ENCODE measurements around the gene DUT.

Gene DUT

DNA sequence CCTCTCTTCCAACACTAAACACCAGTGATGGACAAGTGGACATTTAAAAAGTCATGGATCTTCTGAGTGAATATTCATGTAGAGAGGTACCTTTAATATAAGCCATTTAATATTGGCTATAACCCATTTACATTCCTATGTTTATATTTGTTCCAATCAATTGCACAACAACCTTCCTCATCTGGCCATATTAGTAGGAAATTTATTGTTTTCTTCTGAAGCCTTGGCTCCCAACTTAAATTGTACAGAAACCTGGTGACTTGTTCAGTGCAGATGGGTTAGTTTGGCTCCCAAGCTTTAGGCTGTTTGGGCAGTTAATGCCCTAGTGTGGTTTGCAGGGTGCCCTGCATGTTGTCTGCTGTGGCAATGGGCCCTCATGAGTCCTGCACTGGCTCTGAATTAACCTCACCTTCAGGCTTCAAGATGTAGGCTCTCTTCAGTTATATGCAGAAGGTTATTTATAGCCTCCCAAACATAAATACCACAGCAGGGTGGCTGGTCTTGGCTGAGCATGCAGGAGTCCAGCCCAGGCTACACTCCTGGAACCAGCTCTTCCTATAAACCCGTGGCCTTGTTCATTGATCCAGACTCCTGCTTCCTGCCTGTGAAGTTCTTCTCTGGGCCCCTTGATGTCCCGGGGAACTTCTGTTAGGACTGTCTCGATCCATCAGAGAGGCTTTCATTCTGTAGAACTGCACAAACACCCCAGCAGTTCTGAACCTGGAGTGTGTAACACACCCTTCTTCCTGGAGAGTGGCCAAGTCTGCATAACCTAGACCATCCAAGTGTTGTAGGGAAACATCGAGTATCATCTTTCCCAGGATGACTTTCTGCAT is 57.0 kb downstream of the DUT start:
- no peak for DNase-seq (ENCODE audit: insufficient read length, low spot score)
- FAIRE-seq: no peak
- TF ChIP-seq CTCF (IDR thresholded peaks at IDR 0.05; ENCODE audit: insufficient read depth, missing control alignments): no peak

- TF ChIP-seq CTCF (IDR thresholded peaks at IDR 0.05; ENCODE audit: insufficient read depth, missing control alignments): no peak
- DNase-seq (ENCODE audit: insufficient read length, low spot score) (no peak), FAIRE-seq (no peak)
Observed at GRCh38 chr15:48388910-48389309, 57.7 kb downstream of the DUT start.

DNA sequence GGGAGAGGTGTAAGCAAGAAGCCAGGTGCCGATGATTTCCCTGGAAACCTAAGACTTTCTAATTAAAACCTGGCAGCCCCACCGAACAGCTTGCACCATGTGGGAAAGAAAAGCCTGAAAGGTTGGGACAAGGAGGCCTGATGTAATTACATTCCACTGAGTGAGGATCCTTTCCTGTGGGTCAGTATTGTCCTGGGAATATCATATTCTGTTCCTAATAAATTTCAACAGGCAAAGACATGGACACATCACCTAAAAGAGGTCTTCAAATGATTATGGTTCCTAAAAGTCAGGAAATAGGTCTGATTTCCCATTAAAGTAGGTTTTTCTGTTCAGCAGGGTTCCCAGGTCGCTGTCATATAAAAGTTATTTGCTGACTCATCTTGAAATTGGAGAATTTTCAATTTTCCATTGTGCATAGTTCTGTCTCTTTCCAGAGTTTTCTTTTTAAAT is 58.5 kb downstream of the DUT start:
- no peak for TF ChIP-seq CTCF (IDR thresholded peaks at IDR 0.05; ENCODE audit: insufficient read depth, missing control alignments)
- no peak for FAIRE-seq
- no peak for DNase-seq (ENCODE audit: insufficient read length, low spot score)

DNA sequence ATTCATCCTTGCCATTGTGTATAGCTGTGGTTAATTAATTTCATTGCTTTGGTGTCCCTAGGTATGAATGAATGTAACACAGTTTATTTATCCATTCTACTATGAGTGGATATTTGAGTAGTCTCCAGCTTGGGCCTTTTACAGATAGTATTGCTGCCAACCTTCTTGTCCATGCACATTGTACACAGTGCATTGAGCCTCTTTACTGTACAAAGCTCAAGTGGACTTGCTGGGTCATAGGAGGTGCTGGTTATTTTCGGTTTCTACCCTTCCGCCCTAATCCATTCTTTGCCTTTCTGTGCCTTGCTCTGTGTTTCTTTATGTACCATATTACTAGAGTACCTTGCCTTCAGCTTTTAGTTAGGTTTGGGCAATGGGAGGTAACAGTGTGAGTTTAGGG is 60.7 kb downstream of the DUT start:
- DNase-seq (ENCODE audit: insufficient read length, low spot score): no peak
- no peak for TF ChIP-seq CTCF (IDR thresholded peaks at IDR 0.05; ENCODE audit: insufficient read depth, missing control alignments)
- no peak for FAIRE-seq

DNA sequence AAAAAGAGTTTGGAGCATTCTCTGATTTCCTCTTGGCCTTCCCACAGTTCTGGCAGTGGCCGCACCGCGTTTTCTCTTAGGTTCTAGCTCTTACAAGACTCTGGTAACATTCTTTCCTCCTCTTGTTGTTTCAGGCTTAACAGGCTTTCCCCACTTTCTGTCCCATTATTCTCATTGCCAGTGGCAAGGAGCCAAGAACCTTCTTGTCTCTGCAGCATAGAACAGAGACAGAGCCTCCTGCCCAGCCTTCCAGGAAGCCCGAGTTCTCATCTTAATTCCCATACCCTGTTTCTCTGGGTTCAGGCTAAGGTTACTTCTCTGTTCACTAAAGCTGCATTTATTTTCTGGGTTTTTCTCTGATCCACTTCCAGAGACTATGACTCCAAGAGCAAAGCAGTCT is 61.1 kb downstream of the DUT start:
- DNase-seq (ENCODE audit: insufficient read length, low spot score) (no peak), FAIRE-seq (no peak)
- no peak for TF ChIP-seq CTCF (IDR thresholded peaks at IDR 0.05; ENCODE audit: insufficient read depth, missing control alignments)

Data from D721Med (cell line).